T-helper 1 cell treated with Interleukin-12 subunit alpha and Interleukin-12 subunit beta and Interleukin-4 antibody, amounts not matched to agents 30 μg/mL and 1 μg/mL, for 36 hours (primary cell): ENCODE measurements around the gene APCDD1L.
A peak's percentile ranks its signal among the peaks of the same experiment; 100 is the strongest.

Experiments
- H3K27ac Mint-ChIP-seq: one replicate; pipeline ENCODE4 v1.8.0; 2021; ENCODE audit warnings: mild to moderate bottlenecking, mixed read lengths
- H3K27me3 Mint-ChIP-seq: one replicate; pipeline ENCODE4 v1.8.0; 2021; ENCODE audit warnings: low read depth, mixed read lengths
- H3K36me3 Mint-ChIP-seq: one replicate; pipeline ENCODE4 v1.8.0; 2021; ENCODE audit warnings: low read depth, mixed read lengths
- H3K4me1 Mint-ChIP-seq: one replicate; pipeline ENCODE4 v1.8.0; 2021; ENCODE audit warnings: low read depth, mixed read lengths
- H3K4me3 Mint-ChIP-seq: one replicate; pipeline ENCODE4 v1.8.0; 2021; ENCODE audit warnings: mild to moderate bottlenecking, moderate library complexity, mixed read lengths
- H3K9me3 Mint-ChIP-seq: one replicate; pipeline ENCODE4 v1.8.0; 2021; ENCODE audit warnings: mixed read lengths

APCDD1L gene

DNA sequence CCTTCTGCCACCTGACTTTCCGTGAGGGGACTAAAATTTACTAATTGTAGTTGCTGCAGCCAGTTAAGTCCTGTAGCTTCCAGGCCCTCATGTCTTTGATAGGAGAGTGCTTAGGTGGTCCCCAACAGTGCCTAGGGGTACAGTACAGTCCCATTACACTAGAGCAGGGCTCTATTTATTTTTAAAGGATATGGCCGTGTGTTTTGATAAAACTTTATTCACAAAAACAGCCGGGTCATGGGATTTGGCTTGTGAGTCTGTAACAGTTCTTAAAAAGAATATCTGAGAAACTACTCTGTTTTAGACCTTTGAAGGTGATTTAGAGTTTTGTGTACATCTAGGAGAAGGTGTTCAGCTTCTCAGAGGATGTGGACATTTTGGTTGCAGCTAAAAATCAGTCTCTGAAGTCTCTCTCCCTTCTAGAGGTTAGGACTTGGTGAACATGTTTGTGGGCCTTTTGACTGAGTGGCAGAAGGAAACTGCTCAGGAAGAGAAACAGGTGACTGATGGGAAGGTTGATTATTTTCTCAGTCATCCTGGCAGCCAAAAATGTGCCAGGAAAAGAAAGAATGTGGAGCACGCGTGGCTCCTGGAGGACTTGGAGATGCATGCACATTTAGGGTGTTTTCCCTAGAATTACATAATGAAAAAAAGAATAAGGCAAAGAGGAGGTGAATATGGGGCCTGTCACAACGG lies 68.8 kb downstream of the APCDD1L start:
- H3K9me3 Mint-ChIP-seq: no peaks in the 10 kb centered on the region
- H3K4me3 Mint-ChIP-seq: no peak overlapping the region
- H3K36me3 Mint-ChIP-seq: peaks cover 32% of the 10 kb centered on the region
- H3K27ac Mint-ChIP-seq: no peak overlapping the region
- H3K4me1 Mint-ChIP-seq: peaks cover 17% of the 10 kb centered on the region
- H3K27me3 Mint-ChIP-seq: no peaks in the 10 kb centered on the region

- H3K4me3 Mint-ChIP-seq: no peak overlapping the region
- H3K27me3 Mint-ChIP-seq: no peaks in the 10 kb centered on the region
- H3K27ac Mint-ChIP-seq: peak overlapping the region; percentile 59
- H3K36me3 Mint-ChIP-seq: peaks cover 33% of the 10 kb centered on the region
- H3K9me3 Mint-ChIP-seq: no peaks in the 10 kb centered on the region
- peaks cover 17% of the 10 kb centered on the region for H3K4me1 Mint-ChIP-seq
Observed at GRCh38 chr20:58444746-58445255, 70.4 kb downstream of the APCDD1L start.

DNA sequence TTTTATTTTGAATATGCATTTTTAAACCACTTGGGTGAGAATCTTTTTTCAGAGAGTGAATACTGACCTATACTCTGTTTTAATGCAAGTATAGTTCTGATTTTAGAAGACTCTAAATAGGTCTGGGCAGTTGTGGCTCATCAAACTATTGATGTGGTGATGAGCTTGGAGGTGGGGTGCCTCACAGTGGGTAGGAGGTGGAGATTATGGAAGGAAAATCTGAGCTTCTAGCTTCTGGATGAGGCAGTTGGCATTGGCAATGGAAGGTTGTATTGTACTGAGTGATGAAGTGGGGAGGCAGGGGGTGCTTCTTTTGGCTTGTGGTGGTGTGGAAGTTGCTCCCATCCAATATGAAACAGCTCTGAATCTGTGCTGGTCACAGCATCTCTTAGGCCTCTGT lies 73.5 kb downstream of the APCDD1L start:
- Mint-ChIP-seq H3K9me3 (no peaks in the 10 kb centered on the region), H3K36me3 (peaks cover 30% of the 10 kb centered on the region), H3K4me3 (no peak overlapping the region), H3K4me1 (peaks cover 21% of the 10 kb centered on the region), H3K27ac (no peak overlapping the region), H3K27me3 (no peaks in the 10 kb centered on the region)

DNA sequence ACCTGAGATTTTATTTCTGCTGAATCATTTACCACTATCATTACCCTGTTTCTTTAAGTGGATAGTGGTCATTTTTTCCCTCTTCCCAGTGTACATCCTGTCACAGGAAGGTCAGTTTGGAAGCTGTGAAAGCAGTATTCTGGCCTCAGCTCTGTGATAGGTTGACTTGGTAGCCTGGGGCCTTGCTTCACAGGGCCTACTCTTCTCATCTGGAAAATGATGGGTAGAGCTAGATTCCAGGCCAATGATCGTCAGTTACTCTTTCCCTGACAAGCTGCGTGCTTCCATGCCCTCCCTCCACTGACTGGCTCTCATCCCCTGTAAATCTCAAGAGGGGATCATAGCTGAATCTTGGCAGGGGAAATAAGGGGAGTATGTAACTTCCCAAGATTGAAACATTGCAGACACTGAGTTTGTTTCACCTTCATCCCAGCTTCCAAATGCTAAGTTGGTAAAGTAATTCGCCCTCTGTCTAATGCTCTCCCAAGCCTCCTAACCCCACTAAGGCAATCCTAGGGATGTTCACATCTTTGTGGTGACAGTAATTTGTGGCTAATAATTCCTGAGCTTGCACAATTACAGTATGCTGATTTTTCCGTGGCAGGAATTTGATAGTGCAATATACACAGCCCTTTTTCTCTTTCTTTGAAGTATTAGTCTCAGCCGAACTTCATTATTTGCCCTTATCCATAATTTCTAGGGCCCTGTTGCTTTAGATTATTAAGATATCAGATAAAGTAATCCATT lies 75.0 kb downstream of the APCDD1L start:
- Mint-ChIP-seq H3K4me1 (peaks cover 19% of the 10 kb centered on the region), H3K4me3 (no peak overlapping the region), H3K9me3 (no peaks in the 10 kb centered on the region), H3K27ac (no peak overlapping the region), H3K36me3 (peaks cover 32% of the 10 kb centered on the region), H3K27me3 (no peaks in the 10 kb centered on the region)

GRCh38 chr20:58438970-58439808 lies 76.0 kb downstream of the APCDD1L start:
- no peak overlapping the region for H3K4me3 Mint-ChIP-seq
- H3K27ac Mint-ChIP-seq: no peak overlapping the region
- H3K4me1 Mint-ChIP-seq: peaks cover 11% of the 10 kb centered on the region
- peaks cover 29% of the 10 kb centered on the region for H3K36me3 Mint-ChIP-seq
- H3K27me3 Mint-ChIP-seq: no peaks in the 10 kb centered on the region
- no peaks in the 10 kb centered on the region for H3K9me3 Mint-ChIP-seq

DNA sequence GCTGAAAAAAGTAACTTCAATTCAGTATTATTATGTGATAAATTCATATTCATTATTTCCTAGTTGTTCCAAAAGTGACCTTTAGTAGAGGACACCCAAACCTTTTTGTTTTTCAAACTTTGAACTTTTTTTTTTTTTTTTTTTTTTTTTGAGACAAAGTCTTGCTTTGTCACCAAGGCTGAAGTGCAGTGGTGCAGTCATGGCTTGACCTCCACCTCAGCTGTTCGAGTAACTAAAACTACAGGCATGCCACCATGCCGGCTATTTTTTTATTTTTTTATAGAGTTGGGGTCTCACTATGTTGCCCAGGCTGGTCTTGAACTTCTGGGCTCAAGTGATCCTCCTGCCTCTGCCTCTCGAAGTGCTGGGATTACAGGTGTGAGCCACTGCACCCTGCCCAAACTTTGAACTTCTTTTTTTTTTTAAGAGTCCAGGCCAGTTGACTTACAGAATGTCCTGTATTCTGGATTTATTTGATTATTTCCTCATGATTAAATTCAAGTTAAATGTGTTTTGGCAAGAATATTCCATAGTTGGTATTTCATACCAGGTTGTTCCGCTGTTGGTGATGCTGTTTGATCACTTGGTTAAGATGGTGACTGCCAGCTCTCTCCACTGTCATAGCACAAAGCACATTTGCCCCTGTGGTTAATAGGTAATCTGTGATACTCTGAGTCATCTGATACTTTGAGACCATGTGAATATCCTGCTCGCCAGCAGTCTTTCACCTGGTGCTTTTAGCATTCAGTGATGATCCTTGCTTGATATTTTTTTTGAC lies 78.1 kb downstream of the APCDD1L start:
- peaks cover 15% of the 10 kb centered on the region for H3K4me1 Mint-ChIP-seq
- H3K27ac Mint-ChIP-seq: no peak overlapping the region
- H3K36me3 Mint-ChIP-seq: peaks cover 18% of the 10 kb centered on the region
- H3K9me3 Mint-ChIP-seq: no peaks in the 10 kb centered on the region
- H3K27me3 Mint-ChIP-seq: no peaks in the 10 kb centered on the region
- H3K4me3 Mint-ChIP-seq: no peak overlapping the region

DNA sequence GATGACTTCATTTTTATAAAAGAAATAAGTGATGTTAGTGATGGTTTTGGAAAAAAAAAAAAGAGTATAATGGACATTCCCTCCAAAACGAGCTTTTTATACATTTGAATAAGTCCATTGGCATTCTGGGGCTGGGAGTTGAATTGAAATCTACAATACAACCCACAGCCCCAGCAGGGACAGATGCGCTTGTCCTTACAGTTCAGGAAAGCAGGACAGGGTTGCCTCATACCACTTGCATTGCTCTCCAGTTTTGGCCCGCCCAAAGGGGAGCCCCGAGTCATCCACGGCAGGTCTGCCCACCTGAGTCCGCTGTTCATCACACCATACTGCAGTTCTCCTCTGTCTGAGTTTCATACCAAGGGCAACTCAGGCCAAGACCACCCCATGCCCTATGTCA lies 80.0 kb downstream of the APCDD1L start:
- Mint-ChIP-seq H3K27me3 (no peaks in the 10 kb centered on the region), H3K9me3 (no peaks in the 10 kb centered on the region), H3K4me1 (peaks cover 20% of the 10 kb centered on the region), H3K4me3 (no peak overlapping the region), H3K36me3 (peaks cover 20% of the 10 kb centered on the region), H3K27ac (no peak overlapping the region)

DNA sequence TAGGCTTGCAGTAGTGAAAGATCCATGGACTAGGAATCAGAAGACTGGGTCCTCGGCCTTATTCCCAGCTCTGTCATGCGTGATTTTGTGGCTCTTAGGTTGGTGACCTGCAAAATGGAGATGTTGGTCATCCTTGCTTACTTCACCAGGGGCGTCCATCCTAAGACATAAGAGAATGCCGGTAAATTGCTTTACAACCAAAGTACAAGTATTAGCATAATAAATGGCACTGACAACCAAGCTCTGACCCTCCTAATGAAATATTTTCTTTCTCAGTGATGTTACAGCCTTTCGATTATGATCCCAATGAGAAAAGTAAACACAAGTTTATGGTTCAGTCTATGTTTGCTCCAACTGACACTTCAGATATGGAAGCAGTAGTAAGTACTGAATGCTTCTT lies 80.9 kb downstream of the APCDD1L start:
- Mint-ChIP-seq H3K27ac (no peak overlapping the region), H3K27me3 (no peaks in the 10 kb centered on the region), H3K4me3 (no peak overlapping the region), H3K4me1 (peaks cover 20% of the 10 kb centered on the region), H3K9me3 (no peaks in the 10 kb centered on the region), H3K36me3 (peaks cover 20% of the 10 kb centered on the region)

DNA sequence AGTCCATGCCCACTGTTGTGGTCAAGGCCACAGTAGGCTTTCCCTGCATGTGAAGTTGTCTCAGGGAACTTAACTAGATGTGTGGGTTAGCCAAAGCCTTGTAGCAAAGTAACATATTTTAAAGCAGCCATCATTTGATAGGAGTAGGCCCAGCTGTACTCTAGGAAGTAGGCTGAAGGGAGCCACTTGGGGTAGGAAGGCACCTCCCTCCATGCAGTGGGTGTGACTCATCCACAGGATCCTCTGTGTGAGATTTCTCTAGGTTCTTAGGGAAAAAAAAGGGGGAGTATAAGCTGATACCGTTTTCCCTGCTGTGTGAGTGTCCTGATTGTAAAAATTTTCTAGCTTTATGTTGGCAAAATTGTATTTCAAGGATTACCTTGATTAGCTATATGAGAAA lies 81.4 kb downstream of the APCDD1L start:
- Mint-ChIP-seq H3K27me3 (no peaks in the 10 kb centered on the region), H3K9me3 (no peaks in the 10 kb centered on the region), H3K27ac (no peak overlapping the region), H3K4me1 (peaks cover 21% of the 10 kb centered on the region), H3K36me3 (peaks cover 23% of the 10 kb centered on the region), H3K4me3 (no peak overlapping the region)

DNA sequence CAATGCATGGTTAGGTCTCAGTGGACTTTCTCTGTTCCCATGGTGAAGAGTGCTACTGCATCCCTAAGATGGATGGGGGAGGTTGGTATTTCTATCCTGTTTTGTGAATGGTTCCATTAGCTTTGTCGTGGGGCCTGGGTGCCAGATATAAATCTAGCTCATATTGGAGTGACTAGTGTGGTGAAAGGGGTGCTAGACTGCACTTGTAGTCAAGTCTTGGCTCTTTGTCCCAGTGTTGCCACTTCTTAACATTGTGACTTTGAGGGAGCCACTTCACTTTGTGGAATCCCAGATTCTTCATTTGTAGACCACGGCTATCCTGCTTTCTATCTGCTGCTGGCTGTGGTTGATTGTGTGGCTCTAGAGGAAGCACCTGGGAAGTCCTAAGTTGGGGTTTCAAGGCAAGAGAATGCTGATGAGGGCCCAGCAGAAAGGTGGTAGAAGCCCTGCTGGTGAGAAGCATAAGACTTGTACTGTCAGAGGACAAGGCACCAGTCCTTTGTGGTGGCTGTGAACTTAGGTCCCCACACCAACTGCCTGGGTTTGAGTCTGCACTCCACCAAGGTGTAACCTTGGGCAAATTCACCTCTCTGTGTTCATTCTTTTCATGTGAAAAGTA lies 82.1 kb downstream of the APCDD1L start:
- H3K27me3 Mint-ChIP-seq: no peaks in the 10 kb centered on the region
- peak overlapping the region; percentile 2 for H3K27ac Mint-ChIP-seq
- H3K4me1 Mint-ChIP-seq: peaks cover 20% of the 10 kb centered on the region
- no peaks in the 10 kb centered on the region for H3K9me3 Mint-ChIP-seq
- H3K36me3 Mint-ChIP-seq: peaks cover 24% of the 10 kb centered on the region
- H3K4me3 Mint-ChIP-seq: no peak overlapping the region

DNA sequence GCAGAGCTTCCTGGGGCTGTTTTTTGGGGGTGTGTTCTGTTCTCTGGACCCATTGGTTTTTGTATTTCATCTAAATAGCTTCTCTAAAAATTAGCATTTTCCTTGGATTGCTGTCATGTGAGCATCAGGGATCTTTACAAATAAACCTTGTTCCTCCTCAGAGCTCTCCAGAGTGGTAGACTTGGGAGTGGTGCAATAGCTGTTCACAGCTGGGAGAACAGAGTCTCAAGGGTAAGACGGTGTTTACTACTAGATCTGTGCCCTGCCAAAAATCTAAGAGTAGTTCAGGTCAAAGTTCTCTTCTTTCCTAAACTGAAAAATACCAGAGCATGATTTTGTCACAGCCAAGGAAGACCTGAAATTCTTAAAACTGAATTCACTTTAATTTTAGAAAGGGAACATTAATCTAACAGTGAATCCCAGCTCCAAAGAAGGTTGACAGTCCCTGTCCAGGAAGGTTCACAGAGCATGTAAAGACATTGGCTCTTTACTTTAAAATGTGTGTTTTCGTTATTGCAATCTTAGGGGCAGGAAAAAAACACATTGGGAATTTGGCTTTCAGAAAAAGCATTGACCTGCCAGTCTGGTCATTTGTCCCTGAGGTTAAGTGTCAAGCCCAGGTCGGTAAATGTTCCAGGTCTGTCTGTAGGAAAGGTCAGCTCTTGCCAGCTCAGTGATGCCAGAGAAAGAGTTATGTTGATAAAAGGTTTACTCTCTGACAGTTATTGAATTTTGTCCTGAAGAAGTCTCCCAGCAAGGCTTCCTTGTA lies 82.8 kb downstream of the APCDD1L start:
- Mint-ChIP-seq H3K4me3 (no peak overlapping the region), H3K9me3 (no peaks in the 10 kb centered on the region), H3K27ac (peak overlapping the region; percentile 2), H3K36me3 (peaks cover 20% of the 10 kb centered on the region), H3K4me1 (peaks cover 18% of the 10 kb centered on the region), H3K27me3 (no peaks in the 10 kb centered on the region)

- Mint-ChIP-seq H3K9me3 (no peaks in the 10 kb centered on the region), H3K27me3 (no peaks in the 10 kb centered on the region), H3K27ac (no peak overlapping the region), H3K4me1 (peaks cover 18% of the 10 kb centered on the region), H3K4me3 (no peak overlapping the region), H3K36me3 (peaks cover 20% of the 10 kb centered on the region)
Observed at GRCh38 chr20:58431134-58431533, 84.1 kb downstream of the APCDD1L start.

DNA sequence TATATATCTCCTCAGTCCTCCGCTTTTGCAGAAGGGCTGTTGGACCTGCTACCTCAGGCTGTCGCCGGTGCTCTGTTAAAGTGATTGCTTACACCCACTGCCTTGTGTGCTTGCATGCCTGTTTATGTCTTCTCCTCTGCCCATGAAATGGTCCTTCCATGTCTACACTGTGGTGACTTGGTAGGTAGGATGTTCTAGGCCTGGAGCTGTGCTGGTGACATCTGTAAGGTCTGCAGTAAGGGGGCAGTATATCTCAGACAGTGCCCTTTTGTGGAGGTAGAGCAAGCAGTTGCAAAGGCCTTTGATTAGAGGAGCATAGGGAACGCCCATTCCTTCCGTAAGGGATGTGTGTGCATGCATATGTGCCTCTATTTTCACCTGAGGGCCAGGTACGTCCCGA lies 85.9 kb downstream of the APCDD1L start:
- no peak overlapping the region for H3K27ac Mint-ChIP-seq
- H3K27me3 Mint-ChIP-seq: no peaks in the 10 kb centered on the region
- no peak overlapping the region for H3K4me3 Mint-ChIP-seq
- H3K36me3 Mint-ChIP-seq: peaks cover 19% of the 10 kb centered on the region
- no peaks in the 10 kb centered on the region for H3K9me3 Mint-ChIP-seq
- peaks cover 19% of the 10 kb centered on the region for H3K4me1 Mint-ChIP-seq
